ENCODE measurements around the gene MXRA7.

The MXRA7 gene

GRCh38 chr17:76697702-76698465, 12.9 kb downstream of the MXRA7 start:
- Histone ChIP-seq H3K27ac (ENCODE audit: low read depth, low read length) (no peak overlapping the region), H3K4me1 (ENCODE audit: control insufficient read depth in 5 of 5, insufficient read depth in 5 of 5, low read length in 5 of 5) (peaks cover 12 to 74% (median 67%) of the 10 kb centered on the region in 5 donors), H3K9ac (ENCODE audit: low read length in 5 of 5) (no peak overlapping the region)

DNA sequence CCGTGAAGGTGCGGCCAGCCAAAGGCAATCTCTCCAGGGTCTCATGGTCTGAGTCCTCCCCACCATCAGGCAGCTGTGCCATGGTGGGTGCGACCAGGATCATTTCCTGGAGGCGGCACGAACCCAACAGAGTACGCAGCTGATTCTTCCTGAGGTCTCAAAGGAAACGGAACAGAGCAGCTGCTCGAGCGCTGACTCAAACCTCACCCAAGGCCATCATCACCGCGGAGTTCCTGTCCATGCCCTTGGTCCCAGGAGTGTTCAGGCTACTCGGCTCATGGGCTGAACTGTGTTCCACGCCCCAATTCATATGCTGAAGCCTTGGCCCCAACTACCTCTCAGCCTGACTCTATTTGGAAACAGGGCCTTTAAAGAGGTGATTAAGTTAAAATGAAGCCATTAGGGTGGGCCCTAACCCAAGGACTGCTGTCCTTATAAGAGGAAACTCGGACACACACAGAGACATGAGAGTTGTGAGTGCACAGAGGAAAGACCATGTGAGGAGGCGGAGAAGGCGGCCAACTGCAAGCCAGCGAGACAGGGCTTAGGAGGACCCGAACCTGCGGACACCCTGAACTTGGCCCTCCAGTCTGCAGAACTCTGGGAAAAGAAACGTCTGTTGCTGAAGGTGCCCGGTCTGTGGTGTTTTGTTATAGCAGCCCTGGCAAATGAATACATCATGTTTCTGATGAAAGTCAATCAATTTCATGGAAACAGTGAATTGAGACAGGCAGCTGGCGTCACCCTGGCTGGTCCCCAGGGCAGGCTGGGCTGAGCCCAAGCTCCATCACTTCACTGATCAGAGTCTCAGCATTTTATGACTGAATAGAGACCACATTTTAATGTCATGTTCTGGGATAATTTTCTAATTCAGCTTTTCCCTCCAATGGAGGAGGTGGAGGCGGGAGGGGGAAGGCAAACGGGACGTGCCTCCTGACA, 13.7 kb downstream of the MXRA7 start:
- H3K27ac ChIP-seq (ENCODE audit: low read depth, low read length), result no peak overlapping the region
- H3K36me3 ChIP-seq (ENCODE audit: control insufficient read depth in 5 of 5, insufficient read depth in 5 of 5, low read length in 5 of 5), result no peaks in the 10 kb centered on the region
- H3K4me3 ChIP-seq (ENCODE audit: low read depth in 1 of 5, low read length in 5 of 5), result peak overlapping the region in 2 of 5 donors; percentile 3 to 16
- H3K9me3 ChIP-seq (ENCODE audit: control insufficient read depth in 5 of 5, low read length in 5 of 5), result no peaks in the 10 kb centered on the region
- H3K9ac ChIP-seq (ENCODE audit: low read length in 5 of 5), result peak overlapping the region in 1 of 5 donors; percentile 30
- H3K27me3 ChIP-seq (ENCODE audit: control insufficient read depth in 5 of 5, insufficient read depth in 4 of 5, low read length in 5 of 5), result no peaks in the 10 kb centered on the region
- peaks cover 12 to 74% (median 65%) of the 10 kb centered on the region in 5 donors for H3K4me1 ChIP-seq (ENCODE audit: control insufficient read depth in 5 of 5, insufficient read depth in 5 of 5, low read length in 5 of 5)

More at GRCh38 chr17:76697702-76698465, 12.9 kb downstream of the MXRA7 start:
- no peaks in the 10 kb centered on the region for H3K27me3 ChIP-seq (ENCODE audit: control insufficient read depth in 5 of 5, insufficient read depth in 4 of 5, low read length in 5 of 5)
- no peaks in the 10 kb centered on the region for H3K36me3 ChIP-seq (ENCODE audit: control insufficient read depth in 5 of 5, insufficient read depth in 5 of 5, low read length in 5 of 5)
- H3K9me3 ChIP-seq (ENCODE audit: control insufficient read depth in 5 of 5, low read length in 5 of 5), result no peaks in the 10 kb centered on the region
- H3K4me3 ChIP-seq (ENCODE audit: low read depth in 1 of 5, low read length in 5 of 5), result peak overlapping the region in 1 of 5 donors; percentile 16

DNA sequence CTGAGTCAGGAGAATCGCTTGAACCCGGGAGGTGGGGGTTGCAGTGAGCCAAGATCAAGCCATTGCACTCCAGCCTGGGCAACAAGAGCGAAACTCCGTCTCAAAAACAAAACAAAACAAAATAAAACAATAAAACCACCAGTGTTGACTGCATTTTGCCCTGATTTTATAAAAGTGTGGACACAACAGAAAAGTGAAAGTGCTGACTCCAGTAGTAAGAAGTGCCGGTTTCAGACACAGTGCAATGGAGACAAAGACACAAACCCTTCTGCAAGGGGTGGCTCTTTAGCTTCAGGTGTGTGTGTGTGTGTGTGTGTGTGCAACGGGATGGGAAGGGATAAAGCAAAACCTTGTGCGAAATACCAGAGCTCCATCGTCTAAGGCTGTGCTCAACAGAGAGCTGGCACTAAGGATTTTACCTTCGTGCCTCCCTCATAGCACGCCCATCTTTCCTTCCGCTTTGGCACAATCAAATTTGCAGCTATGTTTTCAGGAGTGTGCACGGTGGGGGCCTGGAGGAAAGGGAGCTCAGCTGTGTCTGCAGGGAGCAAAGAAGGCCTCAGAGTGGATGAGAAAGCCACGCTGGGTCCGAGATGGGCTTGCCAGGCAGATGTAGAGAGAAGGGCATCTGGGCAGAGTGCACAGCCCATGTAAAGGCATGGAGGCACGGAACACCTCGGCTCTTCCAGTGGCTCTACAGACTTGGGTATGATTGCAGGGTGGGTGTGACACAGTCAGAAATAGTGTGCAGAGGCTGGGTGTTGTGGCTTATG, 15.5 kb downstream of the MXRA7 start:
- Histone ChIP-seq H3K9me3 (ENCODE audit: control insufficient read depth in 5 of 5, low read length in 5 of 5) (no peaks in the 10 kb centered on the region), H3K4me1 (ENCODE audit: control insufficient read depth in 5 of 5, insufficient read depth in 5 of 5, low read length in 5 of 5) (peaks cover 7 to 60% (median 49%) of the 10 kb centered on the region in 5 donors), H3K27ac (ENCODE audit: low read depth, low read length) (no peak overlapping the region), H3K27me3 (ENCODE audit: control insufficient read depth in 5 of 5, insufficient read depth in 4 of 5, low read length in 5 of 5) (no peaks in the 10 kb centered on the region), H3K4me3 (ENCODE audit: low read depth in 1 of 5, low read length in 5 of 5) (peak overlapping the region in 2 of 5 donors; percentile 4 to 48), H3K9ac (ENCODE audit: low read length in 5 of 5) (no peak overlapping the region), H3K36me3 (ENCODE audit: control insufficient read depth in 5 of 5, insufficient read depth in 5 of 5, low read length in 5 of 5) (no peaks in the 10 kb centered on the region)

DNA sequence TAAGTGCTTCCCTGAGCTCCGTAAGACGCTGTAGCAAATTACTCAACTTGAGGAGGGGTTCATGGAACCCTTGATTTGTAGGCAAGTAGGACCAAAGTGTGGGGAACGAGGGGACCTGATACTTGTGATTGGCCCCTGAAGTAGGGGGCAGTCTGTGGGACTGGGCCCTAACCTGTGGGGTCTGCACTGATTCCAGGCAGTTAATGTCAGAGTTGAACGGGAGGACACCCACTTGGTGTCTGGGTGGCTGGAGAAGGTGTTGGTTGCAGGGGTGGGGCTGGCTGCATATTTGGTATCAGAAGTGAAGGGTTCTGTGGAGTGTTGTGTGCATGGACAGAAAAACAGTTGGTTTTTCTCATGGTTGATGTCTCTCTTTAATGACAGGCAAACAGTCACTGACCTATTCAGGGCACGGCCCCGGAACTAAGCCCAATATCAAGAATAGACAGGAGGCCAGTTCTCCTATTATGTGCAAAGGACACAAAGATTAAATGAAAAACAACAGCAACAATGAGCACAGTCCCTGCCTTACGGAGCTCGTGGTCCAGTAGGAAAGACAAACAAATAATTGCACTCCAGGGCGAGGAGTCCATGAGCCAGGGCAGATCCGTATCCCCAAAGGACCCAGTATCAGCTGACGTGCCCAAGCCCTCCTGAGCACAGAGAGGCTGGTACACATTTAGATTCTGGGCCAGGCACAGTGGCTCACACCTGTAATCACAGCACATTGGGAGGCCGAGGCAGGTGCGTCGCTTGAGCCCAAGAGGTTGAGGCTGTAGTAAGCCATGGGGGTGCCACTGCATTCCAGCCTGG, 19.2 kb downstream of the MXRA7 start:
- Histone ChIP-seq H3K4me3 (ENCODE audit: low read depth in 1 of 5, low read length in 5 of 5) (no peak overlapping the region), H3K27ac (ENCODE audit: low read depth, low read length) (no peak overlapping the region), H3K27me3 (ENCODE audit: control insufficient read depth in 5 of 5, insufficient read depth in 4 of 5, low read length in 5 of 5) (no peaks in the 10 kb centered on the region), H3K9me3 (ENCODE audit: control insufficient read depth in 5 of 5, low read length in 5 of 5) (no peaks in the 10 kb centered on the region), H3K36me3 (ENCODE audit: control insufficient read depth in 5 of 5, insufficient read depth in 5 of 5, low read length in 5 of 5) (no peaks in the 10 kb centered on the region), H3K4me1 (ENCODE audit: control insufficient read depth in 5 of 5, insufficient read depth in 5 of 5, low read length in 5 of 5) (peaks cover 15 to 56% (median 52%) of the 10 kb centered on the region in 5 donors), H3K9ac (ENCODE audit: low read length in 5 of 5) (no peak overlapping the region)

- Histone ChIP-seq H3K4me1 (ENCODE audit: control insufficient read depth in 5 of 5, insufficient read depth in 5 of 5, low read length in 5 of 5) (peaks cover 14 to 58% (median 48%) of the 10 kb centered on the region in 5 donors), H3K9me3 (ENCODE audit: control insufficient read depth in 5 of 5, low read length in 5 of 5) (no peaks in the 10 kb centered on the region), H3K4me3 (ENCODE audit: low read depth in 1 of 5, low read length in 5 of 5) (no peak overlapping the region), H3K27ac (ENCODE audit: low read depth, low read length) (no peak overlapping the region), H3K27me3 (ENCODE audit: control insufficient read depth in 5 of 5, insufficient read depth in 4 of 5, low read length in 5 of 5) (no peaks in the 10 kb centered on the region), H3K36me3 (ENCODE audit: control insufficient read depth in 5 of 5, insufficient read depth in 5 of 5, low read length in 5 of 5) (peaks cover 0 to 1% (median 0%) of the 10 kb centered on the region in 5 donors), H3K9ac (ENCODE audit: low read length in 5 of 5) (no peak overlapping the region)
Measured at GRCh38 chr17:76690596-76691280, 20.0 kb downstream of the MXRA7 start.

DNA sequence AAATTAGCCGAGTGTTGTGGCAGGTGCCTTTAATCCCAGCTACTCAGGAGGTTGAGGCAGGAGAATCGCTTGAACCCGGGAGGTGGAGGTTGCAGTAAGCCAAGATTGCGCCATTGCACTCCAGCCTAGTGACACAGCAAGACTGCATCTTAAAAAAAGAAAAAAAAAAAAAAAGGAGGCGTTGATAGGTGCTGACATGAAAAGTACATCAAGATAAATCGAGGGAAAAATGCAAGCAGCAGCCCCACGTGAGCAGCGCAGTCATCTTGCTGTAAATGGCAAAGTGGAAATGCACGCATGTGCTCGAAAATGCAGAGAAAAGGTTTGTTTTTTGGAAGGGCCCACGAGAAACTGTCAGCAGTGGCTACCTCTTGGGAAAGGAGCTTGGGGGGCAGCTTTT, 20.9 kb downstream of the MXRA7 start:
- H3K9ac ChIP-seq (ENCODE audit: low read length in 5 of 5), result no peak overlapping the region
- H3K4me1 ChIP-seq (ENCODE audit: control insufficient read depth in 5 of 5, insufficient read depth in 5 of 5, low read length in 5 of 5), result peaks cover 11 to 49% (median 44%) of the 10 kb centered on the region in 5 donors
- H3K27ac ChIP-seq (ENCODE audit: low read depth, low read length), result no peak overlapping the region
- peaks cover 0 to 7% (median 2%) of the 10 kb centered on the region in 5 donors for H3K36me3 ChIP-seq (ENCODE audit: control insufficient read depth in 5 of 5, insufficient read depth in 5 of 5, low read length in 5 of 5)
- H3K27me3 ChIP-seq (ENCODE audit: control insufficient read depth in 5 of 5, insufficient read depth in 4 of 5, low read length in 5 of 5), result no peaks in the 10 kb centered on the region
- no peak overlapping the region for H3K4me3 ChIP-seq (ENCODE audit: low read depth in 1 of 5, low read length in 5 of 5)
- H3K9me3 ChIP-seq (ENCODE audit: control insufficient read depth in 5 of 5, low read length in 5 of 5), result no peaks in the 10 kb centered on the region

DNA sequence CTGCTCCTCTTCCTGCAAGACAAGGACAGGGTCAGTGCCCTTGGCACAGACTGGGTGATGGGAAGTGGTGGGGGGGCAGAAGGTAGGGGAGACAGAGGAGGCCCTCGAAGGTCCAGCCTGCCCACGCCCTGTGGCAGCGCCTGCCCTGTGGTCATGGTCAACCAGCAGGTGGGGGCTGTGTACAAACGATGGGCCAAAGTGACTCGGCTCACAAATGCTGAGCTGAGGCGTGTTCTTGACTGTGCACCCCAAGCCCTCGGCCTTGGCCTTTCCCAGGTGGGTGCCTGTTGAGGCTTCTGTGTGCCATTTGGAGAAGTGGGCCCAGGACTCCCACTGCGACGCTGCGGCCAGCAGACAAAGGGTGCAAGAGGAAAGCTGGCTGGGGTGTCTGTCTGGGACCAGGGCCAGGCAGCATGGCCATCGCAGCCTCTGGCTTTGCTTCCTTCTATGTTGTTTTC, 22.6 kb downstream of the MXRA7 start:
- Histone ChIP-seq H3K4me3 (ENCODE audit: low read depth in 1 of 5, low read length in 5 of 5) (peak overlapping the region in 3 of 5 donors; percentile 19 to 34 (median 29)), H3K9ac (ENCODE audit: low read length in 5 of 5) (peak overlapping the region; percentile 4 to 76 (median 38)), H3K9me3 (ENCODE audit: control insufficient read depth in 5 of 5, low read length in 5 of 5) (no peaks in the 10 kb centered on the region), H3K4me1 (ENCODE audit: control insufficient read depth in 5 of 5, insufficient read depth in 5 of 5, low read length in 5 of 5) (peaks cover 11 to 39% (median 39%) of the 10 kb centered on the region in 5 donors), H3K27ac (ENCODE audit: low read depth, low read length) (peak overlapping the region; percentile 83), H3K36me3 (ENCODE audit: control insufficient read depth in 5 of 5, insufficient read depth in 5 of 5, low read length in 5 of 5) (peaks cover 0 to 22% (median 10%) of the 10 kb centered on the region in 5 donors), H3K27me3 (ENCODE audit: control insufficient read depth in 5 of 5, insufficient read depth in 4 of 5, low read length in 5 of 5) (no peaks in the 10 kb centered on the region)

DNA sequence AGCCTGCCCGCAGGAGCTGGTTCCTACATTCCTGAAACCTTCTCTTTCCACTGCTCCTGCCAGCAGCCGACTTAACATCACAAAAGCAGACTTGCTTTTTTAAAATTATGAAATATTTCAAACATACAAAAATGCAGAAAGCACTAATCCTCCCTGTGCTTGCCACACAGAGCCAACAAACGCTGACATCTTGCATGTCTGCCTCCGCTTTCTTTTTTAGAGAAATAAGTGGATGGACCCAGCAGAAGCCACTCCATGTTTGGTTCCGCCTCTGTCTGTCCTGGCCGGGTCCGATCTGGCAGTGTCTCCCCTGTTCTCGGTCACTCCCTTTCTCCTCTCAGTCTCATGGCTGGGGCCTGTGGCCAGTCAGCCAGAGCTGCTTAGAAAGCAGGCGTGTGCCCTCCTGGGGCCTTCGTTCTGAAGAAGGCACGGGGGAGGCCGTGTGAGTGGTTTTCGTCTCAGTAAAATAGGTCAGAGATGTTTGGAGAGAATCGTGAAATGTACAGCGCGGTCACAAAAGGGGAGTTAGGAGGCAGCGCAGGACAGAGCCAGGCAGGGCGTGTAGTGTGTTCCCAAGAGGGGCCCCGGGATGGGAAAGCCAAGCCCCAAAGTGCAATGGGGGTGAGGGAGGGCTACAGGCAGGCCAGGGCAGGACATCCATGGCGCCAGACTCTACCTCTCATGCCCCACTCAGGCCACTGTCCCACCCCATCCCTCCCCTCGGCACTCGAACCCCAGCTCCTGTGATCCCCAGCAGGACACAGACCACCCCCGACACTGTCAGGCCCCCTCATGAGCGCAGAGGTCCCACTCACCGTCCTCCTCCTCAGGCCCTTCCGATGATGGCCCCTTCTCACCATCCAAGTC, 23.2 kb downstream of the MXRA7 start:
- peak overlapping the region in 2 of 5 donors; percentile 29 to 34 for H3K4me3 ChIP-seq (ENCODE audit: low read depth in 1 of 5, low read length in 5 of 5)
- H3K4me1 ChIP-seq (ENCODE audit: control insufficient read depth in 5 of 5, insufficient read depth in 5 of 5, low read length in 5 of 5), result peaks cover 11 to 45% (median 43%) of the 10 kb centered on the region in 5 donors
- H3K36me3 ChIP-seq (ENCODE audit: control insufficient read depth in 5 of 5, insufficient read depth in 5 of 5, low read length in 5 of 5), result peaks cover 0 to 27% (median 16%) of the 10 kb centered on the region in 5 donors
- no peaks in the 10 kb centered on the region for H3K27me3 ChIP-seq (ENCODE audit: control insufficient read depth in 5 of 5, insufficient read depth in 4 of 5, low read length in 5 of 5)
- H3K9me3 ChIP-seq (ENCODE audit: control insufficient read depth in 5 of 5, low read length in 5 of 5), result no peaks in the 10 kb centered on the region
- peak overlapping the region; percentile 83 for H3K27ac ChIP-seq (ENCODE audit: low read depth, low read length)
- peak overlapping the region in 4 of 5 donors; percentile 15 to 76 (median 42) for H3K9ac ChIP-seq (ENCODE audit: low read length in 5 of 5)

Data from subcutaneous abdominal adipose tissue (tissue), 5 donors.